ENCODE measurements around the gene PTP4A2.

Gene PTP4A2

GRCh38 chr1:31980835-31981455 lies 42.8 kb upstream of the PTP4A2 start:
- DNase-seq (ENCODE audit: insufficient read length, low spot score) (no peak), FAIRE-seq (no peak)

GRCh38 chr1:31978843-31979400 lies 40.8 kb upstream of the PTP4A2 start:
- no peak for FAIRE-seq
- no peak for DNase-seq (ENCODE audit: insufficient read length, low spot score)
- no peak for TF ChIP-seq CTCF (IDR thresholded peaks at IDR 0.05; ENCODE audit: insufficient read depth, missing control alignments)

More at GRCh38 chr1:31980835-31981455, 42.8 kb upstream of the PTP4A2 start:
- TF ChIP-seq CTCF (IDR thresholded peaks at IDR 0.05; ENCODE audit: insufficient read depth, missing control alignments): no peak

GRCh38 chr1:31977385-31978131 lies 39.4 kb upstream of the PTP4A2 start:
- DNase-seq (ENCODE audit: insufficient read length, low spot score) (peak; percentile 31), FAIRE-seq (no peak)
- peak; percentile 42 for TF ChIP-seq CTCF (IDR thresholded peaks at IDR 0.05; ENCODE audit: insufficient read depth, missing control alignments)

GRCh38 chr1:31976401-31976800 lies 38.2 kb upstream of the PTP4A2 start:
- DNase-seq (ENCODE audit: insufficient read length, low spot score) (no peak), FAIRE-seq (no peak)
- no peak for TF ChIP-seq CTCF (IDR thresholded peaks at IDR 0.05; ENCODE audit: insufficient read depth, missing control alignments)

GRCh38 chr1:31970873-31971272 lies 32.7 kb upstream of the PTP4A2 start:
- TF ChIP-seq CTCF (IDR thresholded peaks at IDR 0.05; ENCODE audit: insufficient read depth, missing control alignments): no peak
- FAIRE-seq (no peak), DNase-seq (ENCODE audit: insufficient read length, low spot score) (no peak)

GRCh38 chr1:31961536-31961935 lies 23.4 kb upstream of the PTP4A2 start:
- no peak for TF ChIP-seq CTCF (IDR thresholded peaks at IDR 0.05; ENCODE audit: insufficient read depth, missing control alignments)
- DNase-seq (ENCODE audit: insufficient read length, low spot score) (no peak), FAIRE-seq (no peak)
